Keratinocyte (primary cell): Measurements from ENCODE around the gene LRRC2. TPM values are rescaled to one million over a fixed set of nuclear protein-coding genes. Genes with fewer than 3 reads are reported as not detected.

Experiments
- DNase-seq: peaks from one replicate; pipeline ENCODE4 v3.0.0-alpha.2; 2011; ENCODE audit warnings: low read depth, missing footprints, low spot score
- FAIRE-seq: peaks from 2 replicates; lab custom pipeline; 2011; peaks lifted over from hg19 to GRCh38; lab: Jason Lieb, UNC
- H2AFZ ChIP-seq: 2 replicates; pipeline ENCODE4 v1.6.0; 2012; ENCODE audit warnings: low read length, control low read depth, inconsistent platforms; ENCODE audit not compliant: control insufficient read depth
- H3K27ac ChIP-seq: 2 replicates; pipeline ENCODE4 v1.5.1; 2011; ENCODE audit warnings: low read length; ENCODE audit not compliant: control insufficient read depth, insufficient read depth
- H3K27me3 ChIP-seq: 3 replicates; pipeline ENCODE4 v1.6.0; 2011; ENCODE audit warnings: low read length; ENCODE audit not compliant: control insufficient read depth, insufficient read depth; ENCODE audit errors: extremely low read depth
- H3K36me3 ChIP-seq, 2 experiments: 2 replicates in 1 of 2; 3 replicates in 1 of 2; pipeline ENCODE4 v1.5.1; 2011; ENCODE audit warnings: low read length in 2 of 2, mild to moderate bottlenecking in 1 of 2; ENCODE audit not compliant: control insufficient read depth in 2 of 2, insufficient read depth in 2 of 2; ENCODE audit errors: extremely low read depth in 1 of 2
- H3K4me1 ChIP-seq: 3 replicates; pipeline ENCODE4 v1.5.1; 2011; ENCODE audit warnings: low read length; ENCODE audit not compliant: control insufficient read depth, insufficient read depth; ENCODE audit errors: extremely low read depth
- H3K4me2 ChIP-seq: 3 replicates; pipeline ENCODE4 v1.6.0; 2011; ENCODE audit warnings: low read depth, low read length; ENCODE audit not compliant: control insufficient read depth, insufficient read depth; ENCODE audit errors: extremely low read depth
- H3K4me3 ChIP-seq, 3 experiments: fragments of 200-600 bp in 1 of 3; sonication (generic) in 1 of 3; 2 replicates in 2 of 3; 3 replicates in 1 of 3; pipeline ENCODE4 v1.5.1; 2011 to 2016; ENCODE audit warnings: low read length in 3 of 3, mild to moderate bottlenecking in 3 of 3, control low read depth in 2 of 3, inconsistent platforms in 1 of 3, low read depth in 1 of 3, mixed read lengths in 1 of 3, mixed run types in 1 of 3, moderate library complexity in 1 of 3; ENCODE audit not compliant: control insufficient read depth in 2 of 3, insufficient read depth in 2 of 3; ENCODE audit errors: extremely low read depth in 1 of 3
- H3K79me2 ChIP-seq: 2 replicates; pipeline ENCODE4 v1.6.0; 2012; ENCODE audit warnings: low read length; ENCODE audit not compliant: control insufficient read depth, insufficient read depth
- H3K9ac ChIP-seq: 3 replicates; pipeline ENCODE4 v1.6.0; 2011; ENCODE audit warnings: low read length; ENCODE audit not compliant: control insufficient read depth, insufficient read depth; ENCODE audit errors: extremely low read depth
- H3K9me1 ChIP-seq: 3 replicates; pipeline ENCODE4 v1.6.0; 2011; ENCODE audit warnings: low read length; ENCODE audit not compliant: control insufficient read depth, insufficient read depth; ENCODE audit errors: extremely low read depth
- H3K9me3 ChIP-seq: 2 replicates; pipeline ENCODE4 v1.5.1; 2012; ENCODE audit warnings: low read depth, low read length; ENCODE audit not compliant: control insufficient read depth
- H4K20me1 ChIP-seq: 3 replicates; pipeline ENCODE4 v1.6.0; 2011; ENCODE audit warnings: low read length; ENCODE audit not compliant: control insufficient read depth, insufficient read depth; ENCODE audit errors: extremely low read depth
- EZH2 ChIP-seq: IDR thresholded peaks from one replicate; pipeline ENCODE4 v1.6.1; 2012; ENCODE audit warnings: inconsistent platforms, mild to moderate bottlenecking, low read length, moderate library complexity
- dilution Hi-C: fragments of 300-500 bp; cut with MboI; formaldehyde crosslinking; loops from one replicate; pipeline ENCODE4 v1.7.0; 2020; ENCODE audit warnings: low sequenced_read_pairs; ENCODE audit not compliant: extremely low pct_ligation_motif_present
- polyA plus RNA-seq, 5 experiments: library from polyadenylated mRNA; depleted of rRNA in 3 of 5; stranded (reverse) in 3 of 5; stranded (forward) in 1 of 5; unstranded in 1 of 5; fragments of >200 nt; gene quantifications; 1 replicate in 1 of 5; 2 replicates in 3 of 5; 3 replicates in 1 of 5; pipeline versions ENCODE4 v1.2.1 to v1.2.3, GENCODE V29; 2011 to 2012; ENCODE audit warnings: missing spikeins in 2 of 5, low read depth in 1 of 5, low replicate concordance in 1 of 5
- TF ChIP-seq, protein P1 (sequence below), 3 experiments: IDR thresholded peaks in 1 of 3; conservative IDR thresholded peaks in 1 of 3; optimal IDR thresholded peaks in 1 of 3; 2 replicates in 2 of 3; 3 replicates in 1 of 3; pipeline versions ENCODE3 to v1.5.1; 2011; ENCODE audit warnings: low read length in 3 of 3, mild to moderate bottlenecking in 3 of 3, moderate library complexity in 2 of 3, control low read depth in 1 of 3, inconsistent platforms in 1 of 3; ENCODE audit not compliant: insufficient read depth in 2 of 3; ENCODE audit errors: extremely low read depth in 1 of 3

The LRRC2 gene
- polyA plus RNA-seq, 1 donor (not counting 4 experiments of a cell fraction or from before 2014, with no cell fraction given) = 0.51 TPM

DNA sequence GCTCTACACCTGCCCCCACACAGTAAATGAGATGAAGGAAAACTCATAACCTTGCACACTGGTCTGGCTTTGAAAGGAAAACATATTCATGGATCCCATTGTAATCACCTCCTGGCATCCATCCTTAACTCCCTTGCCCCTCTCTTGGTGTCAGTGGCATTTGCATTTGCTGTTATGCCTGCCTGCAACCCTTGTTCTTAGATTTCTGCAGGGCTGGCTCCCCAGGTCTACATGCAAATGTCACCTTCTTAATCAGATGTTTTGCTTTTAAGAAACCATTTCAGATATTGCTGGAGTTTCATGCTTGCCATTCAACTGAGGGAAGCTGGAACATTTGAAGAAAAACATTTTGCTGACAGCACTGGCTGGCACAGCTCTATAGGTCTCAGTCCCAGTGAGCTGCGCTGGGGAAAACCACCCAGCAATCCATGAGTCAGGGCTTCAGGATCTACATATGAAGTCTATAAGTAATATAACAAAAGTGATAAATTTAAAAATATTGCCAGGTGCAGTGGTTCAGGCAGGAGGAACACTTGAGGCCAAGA is 19.1 kb downstream of the LRRC2 start:
- no peak overlapping the region for H3K9ac ChIP-seq
- FAIRE-seq (no peak), DNase-seq (no peak)
- H3K79me2 ChIP-seq = no peaks in the 10 kb centered on the region
- H4K20me1 ChIP-seq = no peaks in the 10 kb centered on the region
- dilution Hi-C loops = no loop called here
- no peak for TF ChIP-seq EZH2
- TF ChIP-seq, protein P1, sequence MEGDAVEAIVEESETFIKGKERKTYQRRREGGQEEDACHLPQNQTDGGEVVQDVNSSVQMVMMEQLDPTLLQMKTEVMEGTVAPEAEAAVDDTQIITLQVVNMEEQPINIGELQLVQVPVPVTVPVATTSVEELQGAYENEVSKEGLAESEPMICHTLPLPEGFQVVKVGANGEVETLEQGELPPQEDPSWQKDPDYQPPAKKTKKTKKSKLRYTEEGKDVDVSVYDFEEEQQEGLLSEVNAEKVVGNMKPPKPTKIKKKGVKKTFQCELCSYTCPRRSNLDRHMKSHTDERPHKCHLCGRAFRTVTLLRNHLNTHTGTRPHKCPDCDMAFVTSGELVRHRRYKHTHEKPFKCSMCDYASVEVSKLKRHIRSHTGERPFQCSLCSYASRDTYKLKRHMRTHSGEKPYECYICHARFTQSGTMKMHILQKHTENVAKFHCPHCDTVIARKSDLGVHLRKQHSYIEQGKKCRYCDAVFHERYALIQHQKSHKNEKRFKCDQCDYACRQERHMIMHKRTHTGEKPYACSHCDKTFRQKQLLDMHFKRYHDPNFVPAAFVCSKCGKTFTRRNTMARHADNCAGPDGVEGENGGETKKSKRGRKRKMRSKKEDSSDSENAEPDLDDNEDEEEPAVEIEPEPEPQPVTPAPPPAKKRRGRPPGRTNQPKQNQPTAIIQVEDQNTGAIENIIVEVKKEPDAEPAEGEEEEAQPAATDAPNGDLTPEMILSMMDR (optimal IDR thresholded peaks at IDR 0.05 in 1 of 3, IDR thresholded peaks at IDR 0.05 in 1 of 3, conservative IDR thresholded peaks at IDR 0.05 in 1 of 3; ENCODE audit: extremely low read depth in 1 of 3, insufficient read depth in 2 of 3, low read length in 3 of 3) = no peak
- no peaks in the 10 kb centered on the region for H3K9me1 ChIP-seq
- H3K4me1 ChIP-seq = peaks cover 4% of the 10 kb centered on the region
- H3K27me3 ChIP-seq = no peaks in the 10 kb centered on the region
- no peak overlapping the region for H2AFZ ChIP-seq
- H3K27ac ChIP-seq = no peak overlapping the region
- H3K36me3 ChIP-seq = no peaks in the 10 kb centered on the region
- no peak overlapping the region for H3K4me3 ChIP-seq
- H3K9me3 ChIP-seq = no peaks in the 10 kb centered on the region
- H3K4me2 ChIP-seq = no peak overlapping the region

DNA sequence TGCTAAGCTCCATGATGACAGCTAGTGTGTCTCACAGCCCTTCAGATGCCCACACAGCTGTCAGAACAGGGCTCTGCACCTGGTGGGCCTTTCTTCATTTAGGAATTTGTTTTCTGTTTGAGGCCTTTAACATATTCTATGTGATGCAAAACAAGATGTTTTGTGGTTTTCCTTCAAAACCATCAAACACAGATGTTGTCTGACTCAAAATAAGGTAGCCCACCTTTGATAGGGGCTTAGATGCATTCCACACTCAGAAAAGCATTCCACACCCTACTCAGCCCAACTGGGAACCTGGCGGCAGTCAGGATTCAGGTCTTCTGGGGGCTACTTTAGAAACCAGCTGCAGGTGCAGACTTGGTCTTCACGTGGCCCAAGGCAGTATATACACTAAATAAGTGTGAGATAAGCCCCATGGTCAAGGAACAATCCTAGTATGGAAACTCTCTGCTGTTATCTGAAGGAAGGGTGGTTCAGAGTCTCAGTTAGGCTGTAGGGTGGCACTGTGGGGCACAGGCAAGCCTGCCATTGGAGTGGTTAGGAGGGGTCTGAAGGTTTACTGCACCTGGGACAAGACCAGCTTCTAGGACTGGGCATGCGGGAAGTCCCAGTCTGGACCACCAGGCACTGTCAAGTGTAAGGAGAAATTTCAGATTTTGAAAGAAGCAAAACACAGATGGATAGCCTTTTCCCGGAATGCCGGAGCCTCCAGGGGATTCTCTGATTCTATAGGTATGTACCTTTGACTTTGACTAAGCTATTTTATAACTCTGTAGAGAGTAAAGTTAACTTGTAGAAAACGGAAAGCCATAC is 20.1 kb downstream of the LRRC2 start:
- no peak for DNase-seq
- Histone ChIP-seq H3K4me3 (no peak overlapping the region), H3K36me3 (no peaks in the 10 kb centered on the region), H3K27ac (no peak overlapping the region), H3K4me1 (peaks cover 4% of the 10 kb centered on the region), H3K4me2 (no peak overlapping the region), H3K9me3 (no peaks in the 10 kb centered on the region), H3K27me3 (no peaks in the 10 kb centered on the region), H3K9me1 (no peaks in the 10 kb centered on the region), H2AFZ (no peak overlapping the region), H4K20me1 (no peaks in the 10 kb centered on the region), H3K9ac (no peak overlapping the region), H3K79me2 (no peaks in the 10 kb centered on the region)
- no peak for FAIRE-seq
- dilution Hi-C loops = no loop called here
- TF ChIP-seq EZH2 = no peak
- TF ChIP-seq, protein P1 (optimal IDR thresholded peaks at IDR 0.05 in 1 of 3, IDR thresholded peaks at IDR 0.05 in 1 of 3, conservative IDR thresholded peaks at IDR 0.05 in 1 of 3; ENCODE audit: extremely low read depth in 1 of 3, insufficient read depth in 2 of 3, low read length in 3 of 3) = no peak
